ENCODE data around the gene IL1RAP. TPM values are rescaled to one million over a fixed set of nuclear protein-coding genes. Genes with fewer than 3 reads are reported as not detected.
A peak's percentile ranks its signal among the peaks of the same experiment; 100 is the strongest.

IL1RAP gene
- total RNA-seq, 2 experiments from 2014 or later: 10.3 to 11.6 TPM

- Mint-ChIP-seq H3K9me3 (ENCODE audit: insufficient read depth) (no peaks in the 10 kb centered on the region), H3K4me3 (no peak overlapping the region), H3K27me3 (ENCODE audit: low read depth) (no peaks in the 10 kb centered on the region), H3K36me3 (ENCODE audit: low read depth) (peaks cover 16% of the 10 kb centered on the region), H3K4me1 (ENCODE audit: low read depth) (peaks cover 32% of the 10 kb centered on the region), H3K27ac (no peak overlapping the region)
- ChIA-PET CTCF (interaction anchor here (0.8 to 1.3 kb wide), 2 partner anchors 11 to 36 kb away, joined by 3 to 4 read pairs; no protein-coding TSS in a partner anchor), POLR2A (interaction anchor here (1.4 kb wide), 1 partner anchor 68 kb away, joined by 3 read pairs; no protein-coding TSS in a partner anchor)
- DNase-seq: no peak
- no peak for ATAC-seq
Measured at GRCh38 chr3:190582667-190583066, 68.8 kb downstream of the IL1RAP start.

GRCh38 chr3:190585805-190586630 lies 72.1 kb downstream of the IL1RAP start:
- DNase-seq: peak; percentile 41
- peak overlapping the region; percentile 72 for H3K27ac Mint-ChIP-seq
- peak; percentile 70 for ATAC-seq
- CTCF ChIA-PET: interaction anchor here (1.0 to 1.9 kb wide), 3 partner anchors 20 to 111 kb away, joined by 3 to 7 read pairs (median 6); no protein-coding TSS in a partner anchor
- H3K4me3 Mint-ChIP-seq: peak overlapping the region; percentile 38
- peaks cover 29% of the 10 kb centered on the region for H3K4me1 Mint-ChIP-seq (ENCODE audit: low read depth)
- H3K9me3 Mint-ChIP-seq (ENCODE audit: insufficient read depth): no peaks in the 10 kb centered on the region
- H3K27me3 Mint-ChIP-seq (ENCODE audit: low read depth): no peaks in the 10 kb centered on the region
- peaks cover 8% of the 10 kb centered on the region for H3K36me3 Mint-ChIP-seq (ENCODE audit: low read depth)
- POLR2A ChIA-PET: interaction anchor here (1.6 kb wide), 2 partner anchors 32 to 71 kb away, joined by 3 to 9 read pairs; no protein-coding TSS in a partner anchor

GRCh38 chr3:190586631-190587011 lies 72.7 kb downstream of the IL1RAP start:
- DNase-seq (peak; percentile 46), ATAC-seq (peak; percentile 74)
- ChIA-PET POLR2A (interaction anchor here (1.6 kb wide), 2 partner anchors 32 to 72 kb away, joined by 3 to 9 read pairs; no protein-coding TSS in a partner anchor), CTCF (interaction anchor here (1.0 to 1.9 kb wide), 3 partner anchors 19 to 110 kb away, joined by 3 to 7 read pairs (median 6); no protein-coding TSS in a partner anchor)
- Mint-ChIP-seq H3K9me3 (ENCODE audit: insufficient read depth) (no peaks in the 10 kb centered on the region), H3K36me3 (ENCODE audit: low read depth) (peaks cover 10% of the 10 kb centered on the region), H3K27ac (peak overlapping the region; percentile 72), H3K4me1 (ENCODE audit: low read depth) (peaks cover 25% of the 10 kb centered on the region), H3K4me3 (peak overlapping the region; percentile 38), H3K27me3 (ENCODE audit: low read depth) (no peaks in the 10 kb centered on the region)

DNA sequence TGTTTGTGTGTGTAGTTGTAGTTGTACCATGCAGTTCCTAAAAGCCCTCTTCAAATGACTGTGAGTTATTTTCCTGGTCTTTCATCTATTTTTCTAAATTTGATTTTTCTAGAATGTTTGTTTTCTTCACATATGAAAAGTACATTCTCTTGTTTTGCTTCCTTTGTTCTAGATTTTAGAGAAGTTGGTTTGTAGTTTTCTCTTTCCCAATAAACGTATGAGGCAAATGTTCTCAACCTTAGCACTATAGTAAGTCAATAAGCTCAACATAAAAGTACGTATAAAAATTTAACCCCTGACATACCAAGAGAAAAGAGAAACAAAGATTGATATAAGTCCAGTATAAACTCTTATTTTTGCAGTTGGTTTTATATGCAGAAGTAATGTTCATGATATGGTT lies 74.7 kb downstream of the IL1RAP start:
- no peak for ATAC-seq
- Mint-ChIP-seq H3K27ac (no peak overlapping the region), H3K27me3 (ENCODE audit: low read depth) (no peaks in the 10 kb centered on the region), H3K36me3 (ENCODE audit: low read depth) (peaks cover 16% of the 10 kb centered on the region), H3K4me3 (no peak overlapping the region), H3K4me1 (ENCODE audit: low read depth) (peaks cover 31% of the 10 kb centered on the region), H3K9me3 (ENCODE audit: insufficient read depth) (peaks cover 4% of the 10 kb centered on the region)
- POLR2A ChIA-PET: no interaction called here
- no peak for DNase-seq
- CTCF ChIA-PET: no interaction called here

DNA sequence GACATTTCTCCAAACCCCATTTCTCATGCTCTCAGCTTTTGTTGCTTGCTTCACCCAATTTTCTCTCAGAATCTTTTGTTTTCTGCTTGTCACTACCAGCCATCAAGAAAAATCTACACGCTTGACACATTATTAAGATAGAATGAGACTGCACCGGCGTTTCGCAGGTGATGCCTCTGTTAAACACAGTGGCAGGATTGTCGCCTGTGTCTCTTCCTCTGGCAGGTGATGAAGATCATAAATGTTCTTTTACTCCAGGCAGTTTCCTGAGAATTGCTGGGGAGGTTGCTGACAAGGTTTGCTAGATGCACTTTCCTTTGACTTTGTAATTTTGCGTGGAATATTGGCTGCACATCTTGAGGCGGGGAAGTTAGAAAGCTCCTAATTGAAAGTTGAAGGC lies 75.4 kb downstream of the IL1RAP start:
- peaks cover 38% of the 10 kb centered on the region for H3K4me1 Mint-ChIP-seq (ENCODE audit: low read depth)

GRCh38 chr3:190591080-190591479 lies 77.2 kb downstream of the IL1RAP start:
- CTCF ChIA-PET: interaction anchor here (1.6 kb wide), 1 partner anchor 19 kb away, joined by 3 read pairs; no protein-coding TSS in a partner anchor
- no peak for ATAC-seq
- H3K27ac Mint-ChIP-seq: no peak overlapping the region

More for the DNA sequence above, 75.4 kb downstream of the IL1RAP start:
- ATAC-seq: no peak
- Mint-ChIP-seq H3K36me3 (ENCODE audit: low read depth) (peaks cover 19% of the 10 kb centered on the region), H3K9me3 (ENCODE audit: insufficient read depth) (peaks cover 4% of the 10 kb centered on the region), H3K27ac (no peak overlapping the region), H3K4me3 (no peak overlapping the region), H3K27me3 (ENCODE audit: low read depth) (no peaks in the 10 kb centered on the region)
- CTCF ChIA-PET: interaction anchor here (1.8 kb wide), 1 partner anchor 29 kb away, joined by 4 read pairs; no protein-coding TSS in a partner anchor
- no peak for DNase-seq
- POLR2A ChIA-PET: no interaction called here

GRCh38 chr3:190593075-190593474 lies 79.2 kb downstream of the IL1RAP start:
- Mint-ChIP-seq H3K4me1 (ENCODE audit: low read depth) (peaks cover 13% of the 10 kb centered on the region), H3K9me3 (ENCODE audit: insufficient read depth) (peaks cover 4% of the 10 kb centered on the region), H3K36me3 (ENCODE audit: low read depth) (peaks cover 15% of the 10 kb centered on the region), H3K4me3 (no peak overlapping the region), H3K27me3 (ENCODE audit: low read depth) (no peaks in the 10 kb centered on the region), H3K27ac (no peak overlapping the region)
- ATAC-seq (no peak), DNase-seq (no peak)
- ChIA-PET POLR2A (no interaction called here), CTCF (interaction anchor here (0.9 kb wide), 1 partner anchor 11 kb away, joined by 3 read pairs; no protein-coding TSS in a partner anchor)

More at GRCh38 chr3:190591080-190591479, 77.2 kb downstream of the IL1RAP start:
- no peaks in the 10 kb centered on the region for H3K27me3 Mint-ChIP-seq (ENCODE audit: low read depth)
- H3K4me1 Mint-ChIP-seq (ENCODE audit: low read depth): peaks cover 30% of the 10 kb centered on the region
- no peak for DNase-seq
- H3K4me3 Mint-ChIP-seq: no peak overlapping the region
- peaks cover 14% of the 10 kb centered on the region for H3K36me3 Mint-ChIP-seq (ENCODE audit: low read depth)
- H3K9me3 Mint-ChIP-seq (ENCODE audit: insufficient read depth): peaks cover 4% of the 10 kb centered on the region
- POLR2A ChIA-PET: no interaction called here

DNA sequence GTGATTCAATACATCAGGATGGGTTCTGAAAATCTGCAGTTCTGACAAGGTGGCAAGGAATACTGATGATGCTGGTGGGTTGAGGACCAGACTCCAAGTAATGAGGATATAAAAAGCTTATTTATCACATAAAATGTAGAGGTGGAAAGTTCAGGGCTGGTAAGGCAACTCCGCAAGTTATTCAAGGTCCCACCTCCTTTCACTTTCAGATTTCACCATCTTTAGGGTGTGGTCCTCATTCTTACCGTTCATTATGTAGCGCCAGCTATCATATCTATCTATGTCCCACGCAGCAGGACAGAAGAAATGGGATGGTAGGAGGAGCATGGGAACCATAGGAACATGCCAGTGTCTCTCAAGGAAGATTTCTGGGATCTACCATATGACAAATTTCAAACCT lies 80.3 kb downstream of the IL1RAP start:
- ChIA-PET CTCF (interaction anchor here (1.1 to 1.5 kb wide), 2 partner anchors 11 to 24 kb away, joined by 3 to 4 read pairs; no protein-coding TSS in a partner anchor), POLR2A (no interaction called here)
- no peak for DNase-seq
- Mint-ChIP-seq H3K27ac (no peak overlapping the region), H3K4me3 (no peak overlapping the region), H3K27me3 (ENCODE audit: low read depth) (no peaks in the 10 kb centered on the region), H3K9me3 (ENCODE audit: insufficient read depth) (peaks cover 4% of the 10 kb centered on the region), H3K4me1 (ENCODE audit: low read depth) (peaks cover 13% of the 10 kb centered on the region), H3K36me3 (ENCODE audit: low read depth) (peaks cover 16% of the 10 kb centered on the region)
- ATAC-seq: peak; percentile 27

GRCh38 chr3:190595179-190595795 lies 81.4 kb downstream of the IL1RAP start:
- peaks cover 19% of the 10 kb centered on the region for H3K36me3 Mint-ChIP-seq (ENCODE audit: low read depth)
- H3K9me3 Mint-ChIP-seq (ENCODE audit: insufficient read depth): peaks cover 4% of the 10 kb centered on the region
- ATAC-seq (no peak), DNase-seq (no peak)
- H3K4me1 Mint-ChIP-seq (ENCODE audit: low read depth): peaks cover 13% of the 10 kb centered on the region
- no peak overlapping the region for H3K4me3 Mint-ChIP-seq
- H3K27ac Mint-ChIP-seq: no peak overlapping the region
- ChIA-PET POLR2A (no interaction called here), CTCF (no interaction called here)
- no peaks in the 10 kb centered on the region for H3K27me3 Mint-ChIP-seq (ENCODE audit: low read depth)

- DNase-seq (no peak), ATAC-seq (no peak)
- Mint-ChIP-seq H3K4me1 (ENCODE audit: low read depth) (peaks cover 13% of the 10 kb centered on the region), H3K36me3 (ENCODE audit: low read depth) (peaks cover 22% of the 10 kb centered on the region), H3K9me3 (ENCODE audit: insufficient read depth) (peaks cover 4% of the 10 kb centered on the region), H3K27ac (no peak overlapping the region), H3K4me3 (no peak overlapping the region), H3K27me3 (ENCODE audit: low read depth) (no peaks in the 10 kb centered on the region)
- POLR2A ChIA-PET: no interaction called here
- CTCF ChIA-PET: no interaction called here
Measured at GRCh38 chr3:190595807-190596206, 81.9 kb downstream of the IL1RAP start.

GRCh38 chr3:190596349-190597285 lies 82.7 kb downstream of the IL1RAP start:
- ChIA-PET CTCF (no interaction called here), POLR2A (no interaction called here)
- peaks cover 20% of the 10 kb centered on the region for H3K36me3 Mint-ChIP-seq (ENCODE audit: low read depth)
- peaks cover 13% of the 10 kb centered on the region for H3K4me1 Mint-ChIP-seq (ENCODE audit: low read depth)
- H3K4me3 Mint-ChIP-seq: no peak overlapping the region
- peaks cover 4% of the 10 kb centered on the region for H3K9me3 Mint-ChIP-seq (ENCODE audit: insufficient read depth)
- no peaks in the 10 kb centered on the region for H3K27me3 Mint-ChIP-seq (ENCODE audit: low read depth)
- no peak overlapping the region for H3K27ac Mint-ChIP-seq
- no peak for ATAC-seq
- no peak for DNase-seq

All from activated CD8-positive, alpha-beta T cell treated with anti-CD3 and anti-CD28 coated beads, Interleukin-2, amount 10 ng/mL, durations not matched to agents 7 days and 5 days (primary cell).